CD4-positive, alpha-beta T cell treated with Interleukin-6 at 100 ng/mL for 8 hours (primary cell): ENCODE measurements around the gene TACC2.
"Not testable (repeated sequence)": the region's sequence is repeated elsewhere in the genome, so short reads cannot be mapped to it uniquely, and the experiment has no call there.

Source experiments
- DNase-seq: peaks from one replicate; pipeline ENCODE4 v3.0.0-alpha.2; 2020; ENCODE audit warnings: mixed read lengths, low spot score

The TACC2 gene

DNA sequence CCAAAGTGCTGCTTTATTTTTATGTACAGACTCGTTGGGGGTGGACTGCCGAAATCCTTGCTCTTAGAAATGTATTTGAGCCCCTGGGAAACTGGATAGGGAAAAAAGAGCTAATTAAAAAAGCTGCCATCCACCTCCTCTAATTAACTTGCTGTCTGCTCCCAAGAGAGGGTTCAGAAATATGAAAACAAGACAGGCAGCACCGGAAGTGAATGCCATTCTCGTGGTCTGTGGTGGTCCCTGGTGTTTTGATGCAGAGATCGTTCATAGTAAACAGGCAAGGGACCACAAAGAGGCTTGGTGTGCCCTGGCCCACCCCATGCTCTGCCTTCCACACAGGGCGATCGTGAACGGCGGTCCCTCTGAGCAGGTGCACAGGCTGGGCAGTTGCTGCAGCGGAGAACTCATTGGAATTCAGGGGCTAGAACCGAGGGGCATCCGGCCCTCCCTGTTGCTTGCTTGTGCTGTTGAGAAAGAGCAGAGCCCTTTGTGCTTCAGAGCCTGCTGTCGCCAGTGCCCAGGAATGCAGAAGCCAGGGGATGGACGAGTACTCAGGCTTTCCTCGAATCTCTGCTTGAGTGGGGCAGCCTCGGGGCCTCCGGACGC is 203.1 kb downstream of the TACC2 start:
- DNase-seq, result no peak

DNA sequence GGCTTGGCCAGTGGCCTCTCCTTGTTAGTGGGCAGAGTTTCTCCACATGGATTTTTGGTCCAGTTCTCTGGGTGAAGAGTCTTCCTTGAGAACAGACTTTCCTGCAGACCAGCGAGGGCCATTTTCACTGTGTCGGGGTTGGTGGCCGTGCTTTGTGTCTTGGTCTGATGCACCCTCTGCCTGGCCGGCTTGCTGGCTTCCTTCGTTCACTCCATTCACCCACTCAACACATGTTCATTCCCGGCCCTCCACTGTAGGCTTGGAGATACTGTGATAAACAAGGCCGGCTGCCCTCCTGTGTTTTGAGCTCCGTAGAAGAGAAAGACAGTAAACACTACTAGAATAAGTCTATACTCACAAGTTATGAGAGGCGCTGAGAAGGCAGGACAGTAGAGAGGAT is 205.3 kb downstream of the TACC2 start:
- no peak for DNase-seq

DNA sequence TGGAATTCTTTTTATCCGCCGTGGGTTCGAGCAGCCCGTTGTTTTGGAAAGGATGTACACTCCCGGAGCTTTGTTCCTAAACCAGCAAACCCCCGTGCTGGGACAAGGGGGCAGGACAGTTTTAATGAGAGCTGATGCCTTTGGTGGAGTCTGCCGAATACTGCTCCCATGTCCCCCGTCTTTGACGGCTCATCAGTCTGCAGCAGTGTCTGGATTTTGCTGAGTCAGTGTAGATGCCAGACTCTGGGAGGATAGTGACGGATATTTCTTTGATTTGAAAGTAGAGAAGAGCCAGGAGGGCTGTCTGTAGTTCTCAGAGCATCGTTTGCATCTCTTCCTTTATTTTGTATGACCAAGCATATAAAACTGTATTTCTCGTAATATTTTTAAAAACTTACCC is 207.3 kb downstream of the TACC2 start:
- DNase-seq, result no peak

DNA sequence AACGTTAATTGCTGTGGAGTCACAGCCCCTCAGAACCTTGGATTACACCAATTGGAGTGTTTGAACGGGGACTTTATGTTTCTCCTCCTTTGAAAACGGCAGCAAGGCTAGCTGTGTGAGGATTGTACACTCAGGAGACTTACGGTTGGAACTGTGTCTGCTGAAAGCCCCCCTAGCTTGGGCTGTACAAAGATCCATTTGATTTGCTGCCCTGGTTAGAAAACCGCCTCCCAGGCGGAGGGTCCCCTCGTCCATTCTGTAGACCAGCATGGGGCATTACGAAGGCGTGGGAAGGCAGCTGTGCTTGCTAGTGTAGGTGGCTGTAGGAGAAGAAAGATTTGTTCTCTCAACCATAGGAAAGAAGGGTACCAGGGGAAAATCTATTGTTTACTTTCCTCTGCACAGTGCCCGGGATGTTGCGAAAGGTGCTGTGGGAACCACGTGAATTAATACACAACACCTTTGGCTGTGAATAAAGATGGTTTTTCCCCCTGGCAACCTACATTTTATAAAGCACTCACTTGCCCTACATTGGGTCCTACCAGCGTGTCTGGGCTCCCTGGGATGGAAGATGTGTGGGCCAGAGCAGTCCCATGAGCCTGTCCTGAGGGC is 208.8 kb downstream of the TACC2 start:
- no peak for DNase-seq

DNA sequence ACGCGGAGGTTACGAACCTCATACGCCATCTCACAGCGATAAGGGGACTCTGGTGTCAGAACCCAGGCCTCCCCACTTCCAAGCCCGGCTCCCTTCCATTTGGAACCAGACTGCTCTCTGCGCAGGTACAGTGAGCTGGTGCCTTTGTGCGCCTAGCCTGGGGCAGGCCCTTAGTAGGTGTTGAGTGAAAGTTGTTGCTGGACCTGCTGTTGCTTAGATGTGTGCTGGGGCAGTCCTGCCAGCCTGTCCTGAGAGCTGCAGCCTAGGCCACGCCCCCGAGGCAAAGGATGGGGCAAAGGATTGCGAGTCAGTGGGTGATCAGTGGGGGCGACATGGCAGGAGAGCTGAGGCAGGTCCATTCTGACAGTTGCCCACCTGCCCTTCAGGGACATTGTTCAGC is 209.7 kb downstream of the TACC2 start:
- no peak for DNase-seq

DNA sequence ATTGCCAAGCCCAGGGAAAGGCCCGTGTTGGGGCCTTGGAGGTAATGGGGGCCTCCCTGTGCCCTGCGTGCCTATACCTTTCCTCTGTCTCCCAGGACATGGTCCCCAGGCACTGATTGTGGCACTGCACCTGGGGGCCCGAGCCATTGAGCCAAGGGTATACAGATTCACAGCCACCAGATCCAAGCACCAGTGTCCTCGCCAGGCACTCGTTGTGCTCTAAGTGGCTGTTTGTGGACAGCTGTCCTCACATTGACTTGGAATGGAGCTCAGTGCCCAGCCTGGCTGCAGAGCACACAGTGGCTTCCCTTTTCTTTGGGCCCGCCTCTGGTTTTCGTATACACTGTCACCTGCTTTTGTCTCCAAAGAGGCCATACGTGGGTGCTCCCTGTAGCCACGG is 210.1 kb downstream of the TACC2 start:
- no peak for DNase-seq

DNA sequence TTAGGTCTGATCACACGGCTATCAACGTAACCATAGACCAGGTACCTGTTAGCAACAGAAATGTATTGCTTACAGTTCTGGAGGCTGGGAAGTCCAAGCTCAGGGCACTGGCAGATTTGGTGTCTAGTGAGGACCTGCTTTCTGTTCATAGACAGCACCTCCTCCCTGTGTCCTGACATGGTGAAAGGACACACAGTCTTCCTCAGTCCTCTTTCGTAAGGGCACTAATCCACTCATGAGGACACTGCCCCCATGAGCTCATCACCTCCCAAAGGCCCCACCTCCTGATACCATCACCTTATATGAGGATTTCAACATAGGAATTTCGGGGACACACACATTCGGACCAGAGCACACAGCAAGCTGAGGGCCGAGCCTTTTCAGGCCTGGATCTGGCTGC is 210.7 kb downstream of the TACC2 start:
- DNase-seq, result no peak

DNA sequence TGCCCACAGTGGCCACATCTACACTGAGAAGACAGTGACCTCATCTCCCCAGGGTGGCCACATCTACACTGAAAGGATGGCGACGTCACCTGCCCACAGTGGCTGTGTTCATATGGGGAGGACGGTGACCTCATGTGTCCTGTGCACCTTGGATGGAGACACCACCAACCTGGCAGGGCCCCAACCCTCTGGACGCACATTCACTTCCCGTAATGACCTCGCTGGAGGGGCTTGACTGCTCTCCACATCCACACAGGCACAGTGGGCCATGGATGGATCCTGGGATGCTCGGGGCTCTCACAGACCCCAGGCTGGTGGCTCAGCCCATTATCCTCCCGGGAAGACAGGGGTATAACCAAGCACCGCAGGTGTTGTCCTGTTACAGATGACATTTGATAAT is 212.4 kb downstream of the TACC2 start:
- DNase-seq, result no peak

DNA sequence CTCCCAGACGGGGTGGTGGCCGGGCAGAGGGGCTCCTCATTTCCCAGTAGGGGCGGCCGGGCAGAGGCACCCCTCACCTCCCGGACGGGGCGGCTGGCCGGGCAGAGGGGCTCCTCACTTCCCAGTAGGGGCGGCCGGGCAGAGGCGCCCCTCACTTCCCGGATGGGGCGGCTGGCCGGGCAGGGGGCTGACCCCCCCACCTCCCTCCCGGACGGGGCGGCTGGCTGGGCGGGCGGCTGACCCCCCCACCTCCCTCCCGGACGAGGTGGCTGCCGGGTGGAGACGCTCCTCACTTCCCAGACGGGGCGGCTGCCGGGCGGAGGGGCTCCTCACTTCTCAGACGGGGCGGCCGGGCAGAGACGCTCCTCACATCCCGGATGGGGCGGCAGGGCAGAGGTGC is 214.2 kb downstream of the TACC2 start:
- DNase-seq, result not testable (repeated sequence)

DNA sequence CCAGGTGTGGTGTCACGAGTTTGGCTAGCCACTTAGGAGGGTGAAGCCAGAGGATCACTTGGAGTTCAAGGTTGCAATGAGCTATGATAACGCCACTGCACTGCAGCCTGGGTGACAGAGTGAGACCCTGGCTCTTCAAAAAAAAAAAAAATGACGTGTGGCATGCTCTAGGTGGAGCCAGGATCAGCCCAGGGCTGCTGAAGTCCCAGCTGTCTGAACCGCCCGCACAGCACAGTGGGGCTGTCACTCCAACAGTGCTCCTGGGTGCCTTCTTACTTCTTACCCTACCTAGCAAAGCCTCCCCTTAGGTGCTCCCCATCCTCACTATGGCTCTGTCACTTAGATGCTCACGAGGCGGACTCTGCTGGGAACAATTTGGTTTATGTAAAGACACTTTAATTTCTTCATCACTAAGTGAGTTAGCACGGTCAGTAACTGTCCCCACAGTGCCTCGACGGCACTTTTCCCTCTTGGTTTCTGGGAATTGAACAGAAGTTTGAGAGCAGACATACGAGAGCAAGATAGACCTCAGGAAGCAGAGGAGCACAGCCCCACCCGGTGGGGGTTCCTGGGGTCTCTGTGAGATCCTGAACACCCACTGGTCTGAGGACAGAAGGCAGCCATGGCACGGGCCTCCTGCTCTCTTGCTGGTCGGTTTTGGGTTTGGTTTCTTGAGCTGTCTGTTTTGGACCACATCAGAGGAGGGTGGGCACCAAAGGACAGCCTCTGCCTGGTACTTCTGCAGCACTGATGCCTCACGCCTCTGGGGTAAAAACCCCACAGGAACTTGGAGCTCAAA is 215.9 kb downstream of the TACC2 start:
- no peak for DNase-seq

DNA sequence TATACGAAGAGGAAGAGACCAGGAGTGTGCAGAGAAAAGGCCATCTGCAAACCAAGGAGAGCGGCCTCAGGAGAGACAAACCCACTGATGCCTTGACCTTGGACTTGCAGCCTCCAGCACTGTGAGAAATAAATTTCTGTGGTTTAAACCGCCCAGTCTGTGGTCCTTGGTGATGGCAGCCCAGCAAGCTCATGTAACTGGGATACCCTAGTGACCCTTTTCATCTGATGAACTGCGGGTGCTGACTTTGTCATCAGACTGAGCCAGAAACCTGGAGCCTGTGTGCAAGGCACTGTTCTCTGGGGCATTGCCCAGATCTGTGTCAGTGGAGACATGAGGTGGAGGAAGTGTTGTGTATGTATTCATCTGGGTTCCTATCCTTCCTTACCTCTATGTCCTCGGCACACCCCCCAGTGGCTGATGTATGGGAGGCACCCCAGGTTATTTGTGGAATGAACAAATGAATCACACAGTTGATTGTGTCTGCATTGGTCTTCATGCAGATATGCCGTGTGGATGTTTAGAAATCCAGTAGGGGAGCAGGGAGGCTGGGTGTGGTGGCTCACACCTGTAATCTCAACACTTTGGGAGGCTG is 217.6 kb downstream of the TACC2 start:
- DNase-seq, result no peak

DNA sequence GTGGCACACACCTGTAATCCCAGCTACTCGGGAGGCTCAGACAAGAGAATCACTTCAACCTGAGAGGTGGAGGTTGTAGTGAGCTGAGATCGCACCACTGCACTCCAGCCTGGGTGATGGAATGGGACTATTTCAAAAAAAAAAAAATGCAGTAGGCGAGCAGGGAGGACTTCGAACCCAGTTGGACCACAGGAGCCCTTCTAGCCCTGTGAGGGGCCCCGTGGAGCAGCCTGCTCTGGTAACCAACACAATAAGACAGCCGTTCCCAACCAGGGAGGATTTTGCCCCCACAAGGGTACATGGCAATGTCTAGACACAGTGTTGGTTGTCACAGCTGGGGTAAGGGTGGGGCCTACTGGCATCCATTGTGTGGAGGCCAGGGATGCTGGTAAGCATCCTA is 218.2 kb downstream of the TACC2 start:
- DNase-seq, result no peak

DNA sequence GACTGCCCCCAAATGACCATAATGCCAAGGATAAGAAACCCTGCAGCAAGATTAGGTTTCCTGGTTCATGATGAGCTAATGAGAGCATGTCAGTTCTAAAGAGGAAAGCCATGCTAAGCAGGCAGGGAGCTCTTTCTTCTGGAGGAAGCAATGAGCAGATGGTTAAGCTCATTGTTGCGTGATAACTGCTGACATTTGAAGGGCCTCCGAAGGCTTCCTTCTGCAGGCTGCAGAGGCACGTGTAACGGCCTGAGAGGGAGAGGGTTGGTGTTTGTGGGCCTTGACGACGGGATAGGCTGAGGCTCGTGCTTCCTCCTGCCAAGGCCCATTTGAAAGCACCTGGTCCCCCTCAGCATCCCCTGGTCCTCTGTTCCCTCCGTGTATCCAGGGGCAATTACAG is 218.6 kb downstream of the TACC2 start:
- no peak for DNase-seq

DNA sequence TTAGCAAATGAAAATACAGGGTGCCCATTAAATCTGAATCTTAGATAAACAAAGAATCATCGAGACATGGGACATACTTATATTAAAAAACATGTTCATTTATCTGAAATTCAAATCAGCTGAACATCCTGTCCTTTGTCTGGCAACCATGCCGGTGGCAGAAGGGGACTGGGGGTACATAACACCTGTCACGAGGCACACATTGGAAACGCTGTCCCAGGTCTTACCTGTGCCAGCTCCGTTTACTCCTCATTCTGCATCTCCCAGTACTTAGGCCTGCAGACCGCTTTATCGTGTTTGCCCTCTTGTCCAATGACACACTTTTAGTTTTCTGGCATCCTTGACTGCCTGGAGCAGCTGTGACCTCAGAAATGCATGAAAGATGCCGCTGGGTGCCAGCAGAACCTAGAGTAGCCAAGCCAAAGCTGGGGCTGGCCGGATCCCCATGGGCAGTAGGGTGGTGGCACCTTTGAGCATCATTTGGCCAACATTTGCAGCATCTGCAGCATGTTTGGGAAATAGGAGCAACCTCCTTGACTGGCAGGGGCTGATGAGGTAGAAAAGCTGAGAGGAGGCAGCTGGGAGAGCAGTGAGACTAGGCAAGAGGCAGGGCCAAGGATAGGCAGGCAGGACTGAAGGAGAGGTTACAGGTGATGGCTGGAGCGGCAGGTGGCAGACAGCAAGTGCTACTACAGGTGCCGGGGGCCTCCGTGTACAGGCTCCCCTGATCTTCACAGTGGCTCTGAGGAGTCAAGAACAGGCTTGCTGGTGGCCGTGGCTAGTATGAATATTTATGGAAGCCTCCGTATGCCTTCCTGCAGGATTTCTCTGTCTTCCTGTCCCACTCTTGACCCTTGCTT is 219.8 kb downstream of the TACC2 start:
- no peak for DNase-seq

DNA sequence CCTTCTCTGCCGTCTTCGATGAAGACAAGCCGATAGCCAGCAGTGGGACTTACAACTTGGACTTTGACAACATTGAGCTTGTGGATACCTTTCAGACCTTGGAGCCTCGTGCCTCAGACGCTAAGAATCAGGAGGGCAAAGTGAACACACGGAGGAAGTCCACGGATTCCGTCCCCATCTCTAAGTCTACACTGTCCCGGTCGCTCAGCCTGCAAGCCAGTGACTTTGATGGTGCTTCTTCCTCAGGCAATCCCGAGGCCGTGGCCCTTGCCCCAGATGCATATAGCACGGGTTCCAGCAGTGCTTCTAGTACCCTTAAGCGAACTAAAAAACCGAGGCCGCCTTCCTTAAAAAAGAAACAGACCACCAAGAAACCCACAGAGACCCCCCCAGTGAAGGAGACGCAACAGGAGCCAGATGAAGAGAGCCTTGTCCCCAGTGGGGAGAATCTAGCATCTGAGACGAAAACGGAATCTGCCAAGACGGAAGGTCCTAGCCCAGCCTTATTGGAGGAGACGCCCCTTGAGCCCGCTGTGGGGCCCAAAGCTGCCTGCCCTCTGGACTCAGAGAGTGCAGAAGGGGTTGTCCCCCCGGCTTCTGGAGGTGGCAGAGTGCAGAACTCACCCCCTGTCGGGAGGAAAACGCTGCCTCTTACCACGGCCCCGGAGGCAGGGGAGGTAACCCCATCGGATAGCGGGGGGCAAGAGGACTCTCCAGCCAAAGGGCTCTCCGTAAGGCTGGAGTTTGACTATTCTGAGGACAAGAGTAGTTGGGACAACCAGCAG is 221.7 kb downstream of the TACC2 start:
- DNase-seq, result no peak

DNA sequence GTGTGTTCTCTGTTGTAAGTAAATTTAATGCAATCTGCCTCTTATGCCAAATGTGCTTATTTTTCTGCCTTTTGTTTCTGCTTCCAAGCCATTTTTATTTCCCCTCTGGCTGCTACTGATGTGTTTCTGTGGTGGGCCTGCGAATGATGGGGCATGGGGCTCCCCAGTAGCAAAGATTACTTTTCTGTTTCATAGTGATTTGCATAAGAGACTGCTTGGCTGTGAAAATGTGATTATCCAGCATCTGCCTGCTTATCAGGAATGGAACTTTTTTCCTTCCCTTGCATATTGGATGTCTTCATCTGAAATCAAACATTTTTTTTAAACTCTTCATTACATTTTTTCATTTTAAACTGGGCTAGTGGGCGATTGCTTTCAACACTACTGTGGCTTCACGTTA is 224.4 kb downstream of the TACC2 start:
- no peak for DNase-seq

DNA sequence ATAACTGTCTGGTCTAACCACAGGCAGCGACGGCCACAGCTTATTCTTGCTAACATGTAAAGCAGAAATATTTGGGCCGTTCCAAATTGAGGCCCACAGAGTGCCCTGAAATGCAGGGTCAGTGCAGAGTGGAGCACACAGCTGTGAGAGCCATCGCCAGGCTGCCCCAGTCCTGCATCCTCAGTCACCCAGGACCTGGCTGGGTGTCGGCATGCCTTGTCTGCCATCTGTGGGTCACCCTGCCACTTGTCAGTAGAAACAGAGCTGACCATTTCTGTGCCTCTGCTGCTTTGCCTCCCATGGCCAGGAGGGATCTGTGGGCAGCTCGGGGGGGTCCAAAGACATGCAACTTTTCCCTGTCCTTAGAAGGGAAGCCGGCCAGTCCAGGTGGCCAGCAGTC is 224.8 kb downstream of the TACC2 start:
- DNase-seq, result no peak

DNA sequence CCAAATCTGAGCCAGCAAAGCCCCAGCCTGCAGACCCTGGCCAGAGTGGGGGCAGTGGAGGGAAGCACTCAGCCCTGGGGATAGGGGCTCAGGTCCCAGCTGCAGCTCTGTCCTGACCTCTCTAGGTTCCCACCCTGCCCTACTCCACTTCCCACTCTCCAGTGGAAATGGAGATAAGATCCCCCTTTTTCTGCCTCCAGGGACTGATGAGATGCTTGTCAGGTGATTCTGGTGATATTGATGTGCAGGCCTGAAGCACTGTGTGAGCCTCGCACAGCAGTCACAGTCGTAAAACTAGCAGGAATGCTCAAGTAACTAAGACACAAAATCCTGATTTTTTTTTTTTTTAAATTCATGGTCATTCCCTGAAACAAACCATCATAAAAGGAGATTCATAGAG is 227.1 kb downstream of the TACC2 start:
- DNase-seq, result no peak

DNA sequence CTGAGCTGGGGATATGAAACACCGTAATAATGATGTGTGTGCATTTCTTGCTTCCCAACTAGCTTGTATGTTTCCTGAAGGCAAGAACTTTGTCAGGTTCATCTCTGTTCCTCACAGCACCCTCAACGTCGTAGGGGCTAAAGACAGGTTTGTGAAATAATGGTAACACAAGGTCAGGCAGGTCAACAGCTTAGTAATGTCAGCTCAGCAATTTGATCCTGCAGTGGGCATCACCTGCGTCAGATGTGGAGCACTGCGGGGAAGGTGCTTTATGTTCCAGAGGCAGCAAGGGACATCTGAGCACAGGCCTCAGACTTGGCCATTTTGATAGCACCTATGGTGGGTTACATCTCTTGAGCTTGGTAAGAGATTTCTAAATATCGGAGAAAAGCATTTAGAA is 230.4 kb downstream of the TACC2 start:
- DNase-seq, result no peak

DNA sequence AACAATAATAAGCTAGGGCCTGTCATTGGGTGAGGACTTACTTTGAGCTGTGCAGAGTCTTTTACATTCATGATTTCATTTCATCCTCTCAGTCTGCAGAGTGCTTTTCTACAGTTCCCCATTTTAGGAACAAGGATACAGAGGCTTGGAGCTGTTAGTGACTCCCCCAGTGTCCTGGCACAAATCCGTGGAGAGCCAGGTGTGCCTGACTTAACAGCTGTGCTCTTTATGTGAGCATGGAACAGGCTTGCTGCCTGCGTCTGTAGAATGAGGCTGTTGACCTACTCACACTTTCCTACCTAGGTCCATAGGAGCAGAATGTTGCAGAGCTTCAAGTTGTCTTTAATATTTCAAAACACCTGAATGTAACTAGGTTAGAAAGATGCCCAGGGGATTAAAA is 231.8 kb downstream of the TACC2 start:
- no peak for DNase-seq

DNA sequence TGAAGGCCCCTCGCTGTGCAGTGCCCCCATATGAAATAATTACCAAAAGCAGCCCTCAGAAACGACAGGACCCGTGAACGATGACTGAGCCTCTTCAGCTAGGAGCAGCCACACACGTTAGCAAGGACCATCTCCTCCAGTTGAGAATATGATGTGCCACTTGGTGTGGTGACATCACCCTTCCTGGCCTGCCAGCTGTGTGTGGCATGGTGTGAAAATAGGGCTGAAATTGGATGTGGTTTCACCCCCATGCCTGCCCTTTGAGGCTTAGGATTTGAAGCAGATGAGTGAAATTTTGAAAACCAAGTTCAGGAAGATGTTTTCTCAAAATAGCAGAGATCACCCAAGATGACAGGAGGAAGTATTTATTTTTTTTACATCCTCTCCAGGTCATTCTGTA is 233.0 kb downstream of the TACC2 start:
- no peak for DNase-seq
